Activated naive CD8-positive, alpha-beta T cell treated with anti-CD3 and anti-CD28 coated beads for 36 hours (primary cell): ENCODE measurements around the gene FBN1. TPM values are rescaled to one million over a fixed set of nuclear protein-coding genes. Genes with fewer than 3 reads are reported as not detected.

Experiments
- DNase-seq: peaks from one replicate; pipeline ENCODE4 v3.0.0; 2021
- H3K27ac Mint-ChIP-seq: one replicate; pipeline ENCODE4 v1.8.0; 2022; ENCODE audit warnings: mild to moderate bottlenecking, moderate library complexity, mixed read lengths
- H3K27me3 Mint-ChIP-seq: one replicate; pipeline ENCODE4 v1.8.0; 2022; ENCODE audit warnings: mild to moderate bottlenecking, mixed read lengths
- H3K36me3 Mint-ChIP-seq: one replicate; pipeline ENCODE4 v1.8.0; 2021; ENCODE audit warnings: mild to moderate bottlenecking, mixed read lengths
- H3K4me1 Mint-ChIP-seq: one replicate; pipeline ENCODE4 v1.8.0; 2021; ENCODE audit warnings: mixed read lengths
- H3K4me3 Mint-ChIP-seq: one replicate; pipeline ENCODE4 v1.8.0; 2022; ENCODE audit warnings: mild to moderate bottlenecking, moderate library complexity, mixed read lengths
- H3K9me3 Mint-ChIP-seq: one replicate; pipeline ENCODE4 v1.8.0; 2022; ENCODE audit warnings: mixed read lengths
- total RNA-seq, 2 experiments: library from RNA; stranded (reverse); gene quantifications; one replicate each; pipeline ENCODE4 v1.2.3, GENCODE V29; 2021

Gene FBN1
- total RNA-seq, 2 experiments from 2014 or later = 0.22 to 0.29 TPM

DNA sequence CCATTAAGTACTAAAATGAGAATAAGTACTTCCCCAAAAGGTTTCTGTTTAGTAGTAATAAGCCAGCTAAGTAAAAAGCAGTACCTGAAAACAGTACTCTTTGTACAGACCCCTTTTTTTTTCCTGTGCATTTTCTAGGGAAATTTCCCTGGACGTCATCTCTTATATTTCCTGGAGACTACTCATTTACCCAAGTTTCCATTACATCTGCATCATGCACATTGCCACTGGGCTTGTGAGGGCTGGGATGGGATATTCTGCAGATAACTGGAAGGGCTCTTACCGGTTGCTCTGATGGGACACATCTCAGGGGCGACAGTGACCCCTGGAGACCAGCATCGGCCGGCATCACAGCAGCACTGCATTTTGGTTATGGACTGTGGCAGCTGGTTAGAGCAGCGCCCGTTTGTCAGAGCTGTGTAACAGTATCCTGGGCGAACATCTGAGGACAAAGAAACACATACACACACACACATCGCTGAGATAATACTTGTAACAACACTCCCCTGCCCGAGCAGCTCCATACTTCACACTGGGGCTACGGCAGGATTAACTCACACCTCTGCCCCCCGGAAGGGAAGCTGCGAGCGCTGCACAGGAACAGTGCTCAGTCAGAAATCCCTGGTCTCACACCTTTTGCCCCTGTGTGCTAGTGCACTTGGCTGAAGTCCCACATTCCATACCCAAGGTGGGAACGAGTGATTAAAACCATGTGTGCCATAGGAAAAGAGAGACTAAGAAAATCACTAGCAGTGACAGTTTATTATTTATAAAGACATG is 124.9 kb downstream of the FBN1 start:
- DNase-seq = no peak
- Mint-ChIP-seq H3K36me3 (no peaks in the 10 kb centered on the region), H3K4me3 (no peak overlapping the region), H3K27ac (no peak overlapping the region), H3K9me3 (no peaks in the 10 kb centered on the region), H3K27me3 (no peaks in the 10 kb centered on the region), H3K4me1 (no peaks in the 10 kb centered on the region)

DNA sequence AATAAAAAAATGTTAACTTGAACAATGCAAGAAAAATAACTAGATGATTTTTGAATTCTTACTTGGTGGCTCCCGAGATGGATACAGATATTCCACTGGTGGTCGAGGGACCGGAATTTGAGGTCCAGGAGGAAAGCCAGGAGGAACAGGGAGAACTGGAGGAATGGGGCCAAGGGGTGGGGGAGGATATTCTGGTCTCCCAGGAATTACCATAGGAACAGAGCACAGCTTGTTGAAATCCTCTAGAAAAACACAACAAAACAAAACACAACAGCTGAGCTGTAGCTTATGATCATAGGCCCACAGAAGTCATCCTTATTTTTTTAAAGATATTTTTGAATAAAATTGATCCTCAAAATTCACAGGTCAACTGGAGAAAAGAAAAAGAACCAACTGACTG is 129.4 kb downstream of the FBN1 start:
- no peaks in the 10 kb centered on the region for H3K36me3 Mint-ChIP-seq
- no peak overlapping the region for H3K27ac Mint-ChIP-seq
- DNase-seq = no peak
- H3K9me3 Mint-ChIP-seq = no peaks in the 10 kb centered on the region
- H3K4me3 Mint-ChIP-seq = no peak overlapping the region
- H3K27me3 Mint-ChIP-seq = no peaks in the 10 kb centered on the region
- H3K4me1 Mint-ChIP-seq = no peaks in the 10 kb centered on the region

DNA sequence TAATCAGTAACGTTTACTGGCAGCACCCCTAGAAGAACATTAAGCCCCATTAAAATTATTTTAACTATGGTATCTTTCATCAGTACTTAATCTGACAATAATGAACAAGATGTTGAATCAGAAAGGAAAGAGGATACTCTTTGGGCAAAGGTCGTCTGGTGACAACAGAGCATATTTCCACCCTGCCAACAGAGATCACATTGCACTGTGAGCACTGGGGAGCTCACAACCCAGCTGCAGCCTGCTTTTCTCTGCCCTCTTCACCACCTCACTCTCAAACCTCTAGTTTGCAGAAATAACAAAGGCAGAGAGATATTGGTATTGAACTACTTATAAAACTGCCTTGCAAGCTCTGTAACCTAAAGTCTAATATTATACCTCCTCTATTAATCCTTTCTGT is 130.0 kb downstream of the FBN1 start:
- no peak for DNase-seq
- H3K36me3 Mint-ChIP-seq = no peaks in the 10 kb centered on the region
- no peaks in the 10 kb centered on the region for H3K27me3 Mint-ChIP-seq
- no peak overlapping the region for H3K4me3 Mint-ChIP-seq
- no peak overlapping the region for H3K27ac Mint-ChIP-seq
- no peaks in the 10 kb centered on the region for H3K9me3 Mint-ChIP-seq
- H3K4me1 Mint-ChIP-seq = no peaks in the 10 kb centered on the region

DNA sequence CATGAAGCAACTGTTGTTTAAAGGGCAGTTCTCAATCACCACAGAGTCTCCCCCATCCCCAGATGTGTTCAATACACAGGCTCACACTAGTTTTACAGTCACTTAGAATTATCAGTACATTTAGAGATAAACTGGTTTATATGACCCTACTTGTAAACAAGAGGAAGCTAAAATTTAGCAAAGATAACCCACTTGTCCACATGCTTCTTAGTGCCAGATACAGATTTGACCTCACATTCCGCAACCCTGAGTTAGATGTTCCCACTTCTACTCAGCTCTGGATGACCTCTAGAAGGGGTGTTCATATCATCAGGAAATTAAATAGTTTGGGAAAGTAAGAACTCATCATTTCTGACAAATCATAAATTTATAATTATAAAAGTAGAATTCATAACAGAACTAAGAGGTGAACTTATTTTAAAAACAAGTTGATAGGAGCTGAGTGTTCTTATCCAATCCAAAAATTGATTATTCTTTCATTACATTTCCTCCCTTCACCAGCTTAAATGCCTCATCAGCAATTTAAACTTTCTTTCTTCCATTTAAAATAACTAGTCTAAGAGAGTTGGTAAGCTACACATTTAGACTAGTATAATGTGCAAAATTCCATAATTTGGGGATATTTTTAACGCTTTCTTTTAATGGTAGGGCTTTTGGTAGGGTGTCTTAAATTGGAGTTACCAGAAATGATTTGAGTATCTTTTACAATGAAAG is 131.2 kb downstream of the FBN1 start:
- Mint-ChIP-seq H3K4me3 (no peak overlapping the region), H3K9me3 (no peaks in the 10 kb centered on the region), H3K27ac (no peak overlapping the region), H3K36me3 (no peaks in the 10 kb centered on the region), H3K4me1 (no peaks in the 10 kb centered on the region), H3K27me3 (no peaks in the 10 kb centered on the region)
- DNase-seq = no peak

DNA sequence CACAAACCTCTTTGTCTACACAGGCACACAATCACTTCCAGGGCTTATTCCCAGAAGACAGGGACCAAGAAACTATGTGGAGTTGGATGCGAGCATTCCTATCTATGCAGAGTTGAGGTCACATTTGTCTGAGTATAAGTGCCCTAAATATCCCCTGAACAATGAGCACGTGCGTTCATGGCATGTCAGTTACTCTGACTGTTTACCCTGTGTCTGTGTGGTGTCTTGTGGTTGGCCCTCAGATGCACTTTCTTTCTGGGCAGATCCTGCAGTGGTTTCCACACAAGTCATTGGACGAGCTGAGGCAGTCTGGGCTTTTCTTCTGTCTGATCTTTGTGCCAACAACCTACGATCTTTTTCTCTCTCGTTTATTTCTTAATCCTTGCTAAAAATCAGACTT is 134.5 kb downstream of the FBN1 start:
- Mint-ChIP-seq H3K36me3 (no peaks in the 10 kb centered on the region), H3K4me3 (no peak overlapping the region), H3K27me3 (peaks cover 6% of the 10 kb centered on the region), H3K9me3 (no peaks in the 10 kb centered on the region), H3K4me1 (no peaks in the 10 kb centered on the region), H3K27ac (no peak overlapping the region)
- DNase-seq = no peak

DNA sequence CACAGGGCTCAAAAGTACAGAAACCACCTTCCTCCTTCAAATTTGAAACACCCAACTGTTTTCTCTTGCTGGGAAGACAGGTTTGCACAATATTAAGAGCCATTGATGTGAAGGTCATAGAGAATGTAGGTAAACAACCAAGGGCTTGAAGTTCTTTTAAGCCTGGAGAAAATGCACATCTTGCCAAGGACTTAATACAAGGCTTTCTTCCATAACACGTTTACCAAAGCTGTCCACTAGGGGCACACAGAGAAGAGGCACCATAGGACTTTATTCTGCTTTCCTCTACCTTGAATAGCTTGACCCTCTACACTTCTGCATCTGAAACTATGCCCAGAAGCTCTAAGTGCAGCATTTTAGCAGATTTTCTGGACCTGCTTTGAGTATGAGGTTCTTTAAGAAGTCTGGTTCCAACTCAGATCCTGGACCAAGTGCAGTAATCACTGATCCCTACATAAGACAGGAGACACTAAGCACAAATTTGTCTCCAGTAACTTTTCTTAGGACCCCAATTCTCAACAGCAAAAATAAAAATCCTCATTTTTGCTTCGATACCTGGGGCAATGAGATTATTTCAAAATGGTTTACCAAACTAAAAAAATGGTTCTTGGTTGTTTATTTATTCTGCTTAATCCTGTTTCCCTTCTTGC is 138.0 kb downstream of the FBN1 start:
- Mint-ChIP-seq H3K36me3 (no peaks in the 10 kb centered on the region), H3K4me3 (no peak overlapping the region), H3K4me1 (no peaks in the 10 kb centered on the region), H3K27ac (no peak overlapping the region), H3K9me3 (no peaks in the 10 kb centered on the region), H3K27me3 (peaks cover 6% of the 10 kb centered on the region)
- DNase-seq = no peak

DNA sequence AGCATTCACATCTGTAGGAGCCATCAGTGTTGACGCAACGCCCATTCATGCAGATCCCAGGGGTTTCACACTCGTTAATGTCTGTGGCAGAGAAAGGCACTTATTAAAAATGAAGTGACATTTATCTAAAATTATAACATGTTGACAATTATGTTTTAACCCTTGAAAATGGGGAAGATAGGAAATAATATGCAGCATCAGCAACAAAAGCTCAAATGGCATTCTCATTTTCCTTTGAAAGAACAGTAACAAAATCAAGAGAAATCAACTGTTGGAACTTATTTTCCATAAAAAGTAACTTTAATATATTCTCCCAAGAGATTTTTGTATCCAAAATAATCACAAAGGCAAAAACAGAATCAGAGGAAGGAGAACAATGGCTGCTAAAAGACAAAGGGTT is 140.4 kb downstream of the FBN1 start:
- H3K27ac Mint-ChIP-seq = no peak overlapping the region
- H3K4me1 Mint-ChIP-seq = no peaks in the 10 kb centered on the region
- peaks cover 6% of the 10 kb centered on the region for H3K27me3 Mint-ChIP-seq
- H3K4me3 Mint-ChIP-seq = no peak overlapping the region
- no peaks in the 10 kb centered on the region for H3K9me3 Mint-ChIP-seq
- DNase-seq = no peak
- no peaks in the 10 kb centered on the region for H3K36me3 Mint-ChIP-seq

DNA sequence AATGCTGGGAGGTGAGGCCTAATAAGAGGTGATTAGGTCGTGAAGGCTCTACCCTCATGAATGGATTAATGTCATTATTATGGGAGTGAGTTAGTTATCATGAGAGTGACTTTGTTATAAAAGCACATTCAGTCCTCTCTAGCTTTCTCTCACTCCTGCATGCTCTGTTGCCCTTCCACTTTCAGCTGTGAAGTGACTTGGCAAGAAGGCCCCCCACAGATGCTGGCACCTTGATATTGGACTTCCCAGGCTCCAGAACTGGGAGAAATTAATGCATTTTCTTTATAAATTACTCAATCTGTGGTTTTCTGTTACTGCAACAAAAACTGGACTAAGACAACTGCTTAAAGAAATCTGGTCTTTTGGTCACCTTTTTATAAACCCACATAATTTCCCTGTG is 144.3 kb downstream of the FBN1 start:
- no peak overlapping the region for H3K4me3 Mint-ChIP-seq
- H3K9me3 Mint-ChIP-seq = no peaks in the 10 kb centered on the region
- no peaks in the 10 kb centered on the region for H3K4me1 Mint-ChIP-seq
- no peaks in the 10 kb centered on the region for H3K27me3 Mint-ChIP-seq
- H3K27ac Mint-ChIP-seq = no peak overlapping the region
- no peak for DNase-seq
- no peaks in the 10 kb centered on the region for H3K36me3 Mint-ChIP-seq

DNA sequence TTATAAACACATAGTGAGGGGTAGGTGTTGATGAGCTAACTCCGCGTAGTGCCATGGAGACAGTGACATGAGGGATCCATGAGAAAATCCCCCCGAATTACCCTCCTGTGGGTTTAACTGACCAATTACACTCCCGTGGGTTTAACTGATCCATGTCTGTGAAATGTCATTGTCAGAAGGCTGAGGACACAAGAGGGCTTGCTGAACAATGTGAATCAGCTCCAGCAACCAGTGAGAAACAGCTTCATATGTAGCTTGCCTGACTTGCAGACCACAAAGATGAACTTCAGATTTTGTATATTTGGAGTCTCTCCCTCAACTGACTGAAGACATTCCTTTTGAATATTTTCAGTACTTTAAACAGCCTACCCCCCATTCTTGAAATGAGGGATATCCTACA is 144.9 kb downstream of the FBN1 start:
- H3K27me3 Mint-ChIP-seq = no peaks in the 10 kb centered on the region
- no peak for DNase-seq
- no peak overlapping the region for H3K27ac Mint-ChIP-seq
- no peaks in the 10 kb centered on the region for H3K9me3 Mint-ChIP-seq
- H3K36me3 Mint-ChIP-seq = no peaks in the 10 kb centered on the region
- no peak overlapping the region for H3K4me3 Mint-ChIP-seq
- no peaks in the 10 kb centered on the region for H3K4me1 Mint-ChIP-seq

DNA sequence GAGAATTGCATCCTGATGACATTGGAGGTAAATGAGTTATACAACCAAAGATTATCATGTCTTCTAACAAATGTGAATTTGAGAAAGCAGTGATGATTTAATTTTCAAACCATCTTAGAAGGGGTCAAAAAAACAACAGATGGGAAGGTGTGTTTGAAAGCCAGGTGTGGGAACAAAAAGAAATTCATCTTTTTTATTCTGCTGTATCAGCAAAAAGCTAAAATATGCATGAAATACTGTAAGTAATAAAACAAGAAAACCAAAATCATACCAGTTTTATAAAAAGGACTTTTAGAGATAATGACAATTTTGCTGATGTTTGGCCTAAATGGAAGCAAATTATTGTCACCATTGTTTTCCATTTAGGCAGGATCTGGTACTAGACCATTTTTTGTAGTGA is 145.5 kb downstream of the FBN1 start:
- DNase-seq = no peak
- Mint-ChIP-seq H3K27me3 (no peaks in the 10 kb centered on the region), H3K27ac (no peak overlapping the region), H3K9me3 (no peaks in the 10 kb centered on the region), H3K4me3 (no peak overlapping the region), H3K4me1 (no peaks in the 10 kb centered on the region), H3K36me3 (no peaks in the 10 kb centered on the region)

DNA sequence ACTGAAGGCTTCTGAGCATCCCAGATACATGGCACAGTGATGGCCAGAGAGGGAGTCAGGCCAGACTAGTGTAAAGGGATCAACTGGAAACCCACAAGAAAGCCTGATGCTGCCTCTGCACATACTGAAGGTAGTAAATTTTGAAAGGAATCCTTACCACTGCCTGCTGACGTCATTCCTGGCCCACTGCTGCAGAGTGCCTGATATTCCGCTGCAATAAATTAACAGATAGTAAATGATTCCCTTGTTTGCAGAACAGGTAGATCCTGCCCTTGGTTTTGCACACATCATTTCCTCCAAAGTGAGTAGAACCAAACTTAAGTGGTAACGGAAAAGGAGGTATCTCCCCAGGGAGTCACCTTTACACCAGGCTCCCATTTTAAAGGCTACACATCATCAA is 146.7 kb downstream of the FBN1 start:
- Mint-ChIP-seq H3K36me3 (no peaks in the 10 kb centered on the region), H3K4me3 (no peak overlapping the region), H3K4me1 (no peaks in the 10 kb centered on the region), H3K9me3 (no peaks in the 10 kb centered on the region), H3K27ac (no peak overlapping the region), H3K27me3 (no peaks in the 10 kb centered on the region)
- DNase-seq = no peak

DNA sequence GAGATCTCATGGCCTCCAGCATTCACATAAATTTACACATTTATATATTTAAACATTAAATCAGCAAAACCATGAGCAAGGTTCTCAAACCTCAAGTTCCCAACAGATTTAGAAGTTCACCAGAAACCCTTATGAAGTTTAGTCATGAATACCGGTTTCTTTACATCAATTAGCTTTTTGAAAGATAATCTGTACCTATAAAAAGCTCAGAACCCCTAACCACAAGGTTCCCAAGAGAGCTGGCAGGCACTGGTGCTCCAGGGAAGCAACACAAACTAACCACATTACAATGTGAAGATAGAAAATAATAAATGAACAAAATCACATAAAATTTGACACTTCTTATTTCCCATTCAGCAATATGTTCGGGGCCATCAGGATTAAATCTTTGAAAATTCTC is 150.9 kb downstream of the FBN1 start:
- Mint-ChIP-seq H3K36me3 (no peaks in the 10 kb centered on the region), H3K27me3 (no peaks in the 10 kb centered on the region), H3K9me3 (no peaks in the 10 kb centered on the region), H3K27ac (no peak overlapping the region), H3K4me3 (no peak overlapping the region), H3K4me1 (no peaks in the 10 kb centered on the region)
- DNase-seq = no peak

DNA sequence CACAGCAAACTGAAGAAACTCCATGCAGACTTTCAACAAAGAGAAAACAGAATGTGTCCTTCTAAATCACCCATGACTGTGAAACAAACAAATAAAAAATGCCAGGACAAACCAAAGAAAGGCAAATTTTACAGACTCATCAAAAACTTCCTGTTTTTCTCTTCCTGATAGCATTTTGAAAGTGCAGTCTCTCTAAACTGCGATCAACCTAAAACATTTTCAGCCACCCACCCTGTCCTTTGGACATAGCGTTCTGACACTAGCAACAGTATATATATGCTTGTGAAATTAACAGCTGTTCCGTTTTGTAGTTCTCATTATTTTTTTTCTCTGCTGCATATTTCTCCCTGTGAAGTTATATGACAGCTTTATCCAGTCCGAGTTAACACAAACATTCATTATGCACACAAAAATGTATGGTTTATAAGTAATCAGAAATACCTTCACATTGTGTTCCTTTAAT is 151.7 kb downstream of the FBN1 start:
- Mint-ChIP-seq H3K4me3 (no peak overlapping the region), H3K9me3 (no peaks in the 10 kb centered on the region), H3K27ac (no peak overlapping the region), H3K36me3 (no peaks in the 10 kb centered on the region), H3K4me1 (no peaks in the 10 kb centered on the region), H3K27me3 (no peaks in the 10 kb centered on the region)
- no peak for DNase-seq

DNA sequence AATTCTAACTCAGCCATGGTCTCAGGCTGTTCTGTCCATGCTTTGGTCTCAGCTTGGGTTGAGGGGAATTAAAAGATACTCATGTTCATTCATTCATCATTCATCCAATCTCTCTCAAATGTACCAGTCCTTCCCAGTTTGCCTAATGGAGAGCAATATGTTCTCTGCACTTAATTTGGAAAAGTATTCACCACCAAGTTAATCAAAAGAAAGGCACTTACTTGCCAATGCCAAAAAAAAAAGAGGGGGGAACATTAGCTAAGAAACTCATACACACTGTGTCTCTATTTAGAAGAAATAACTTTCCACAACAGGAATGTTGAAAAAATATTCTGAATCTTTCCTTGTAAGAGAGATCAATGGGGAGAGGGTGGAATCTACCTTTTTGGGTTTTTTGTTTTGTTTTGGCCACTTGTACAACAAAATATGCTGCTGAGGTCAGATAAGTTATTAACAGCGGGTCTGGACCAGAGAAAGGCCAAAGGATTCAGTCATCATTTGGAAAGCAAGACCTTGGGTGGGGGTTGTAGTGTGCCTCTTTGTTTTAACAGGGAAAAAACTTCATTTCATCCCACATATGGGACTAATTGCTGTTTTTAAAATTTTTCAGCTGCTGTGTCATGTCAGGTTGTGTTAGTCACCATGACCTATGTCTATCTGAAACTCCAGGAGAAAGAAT is 152.3 kb downstream of the FBN1 start:
- Mint-ChIP-seq H3K27me3 (no peaks in the 10 kb centered on the region), H3K4me1 (no peaks in the 10 kb centered on the region), H3K36me3 (no peaks in the 10 kb centered on the region), H3K4me3 (no peak overlapping the region), H3K9me3 (no peaks in the 10 kb centered on the region), H3K27ac (no peak overlapping the region)
- DNase-seq = no peak

DNA sequence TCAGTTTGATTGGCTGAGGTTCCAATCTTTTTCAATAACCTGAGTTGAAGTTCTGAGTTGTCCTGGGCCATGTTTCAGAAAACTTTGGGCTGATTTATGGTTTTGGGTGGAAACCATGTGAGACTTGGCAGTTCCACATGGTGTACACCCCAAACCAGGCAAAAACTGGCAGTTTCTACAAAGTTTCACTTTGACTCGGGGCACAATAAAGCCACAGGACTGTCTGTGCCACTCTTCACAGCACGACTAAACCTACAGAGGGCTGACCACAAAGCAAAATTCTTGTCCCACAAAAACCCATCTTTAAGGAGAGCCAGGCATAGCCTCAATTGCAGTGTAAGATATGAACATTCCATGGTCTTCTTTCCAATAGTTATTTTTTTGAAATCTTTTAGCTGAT is 159.3 kb downstream of the FBN1 start:
- DNase-seq = no peak
- Mint-ChIP-seq H3K36me3 (no peaks in the 10 kb centered on the region), H3K4me1 (peaks cover 1% of the 10 kb centered on the region), H3K4me3 (no peak overlapping the region), H3K27ac (no peak overlapping the region), H3K9me3 (no peaks in the 10 kb centered on the region), H3K27me3 (no peaks in the 10 kb centered on the region)
